H1 (cell line): Measurements from ENCODE around the gene ADGRB3. TPM values are rescaled to one million over a fixed set of nuclear protein-coding genes. Genes with fewer than 3 reads are reported as not detected.

Experiments
- CTCF ChIA-PET: fragments of 300-600 bp; sonication (Branson Sonifier 250); formaldehyde crosslinking; loops from one replicate; lab custom pipeline; 2021; ENCODE audit not compliant: partially characterized antibody; lab: Charles Lee
- POLR2A ChIA-PET: fragments of 300-600 bp; sonication (Branson Sonifier 250); formaldehyde crosslinking; loops from one replicate; lab custom pipeline; 2021; ENCODE audit warnings: inconsistent platforms; ENCODE audit not compliant: partially characterized antibody; lab: Charles Lee
- DNase-seq, 2 experiments: peaks; one replicate each; pipeline versions ENCODE4 v3.0.0 to v3.0.0-alpha.2; 2010 to 2022; ENCODE audit warnings: low spot score in 2 of 2, low read depth in 1 of 2, mixed read lengths in 1 of 2
- FAIRE-seq: peaks from 2 replicates; lab custom pipeline; 2011; peaks lifted over from hg19 to GRCh38; lab: Jason Lieb, UNC
- H2AFZ ChIP-seq: 2 replicates; pipeline ENCODE4 v1.8.1; 2012; ENCODE audit warnings: low read length, inconsistent platforms
- H2AK5ac ChIP-seq: 2 replicates; pipeline ENCODE4 v1.6.1; 2013; ENCODE audit warnings: low read depth, low read length
- H2BK120ac ChIP-seq: replicated peaks from 2 replicates; pipeline ENCODE3; 2013; ENCODE audit warnings: low read depth, low read length, inconsistent platforms
- H2BK12ac ChIP-seq: 2 replicates; pipeline ENCODE4 v1.6.1; 2013; ENCODE audit warnings: low read depth, low read length
- H2BK15ac ChIP-seq: 2 replicates; pipeline ENCODE4 v1.6.1; 2013; ENCODE audit warnings: low read length
- H2BK20ac ChIP-seq: 2 replicates; pipeline ENCODE4 v1.6.1; 2013; ENCODE audit warnings: low read length
- H2BK5ac ChIP-seq: 2 replicates; pipeline ENCODE4 v1.6.1; 2013; ENCODE audit warnings: low read depth, low read length
- H3K14ac ChIP-seq: 2 replicates; pipeline ENCODE4 v1.6.1; 2013; ENCODE audit warnings: inconsistent platforms; ENCODE audit not compliant: insufficient read length
- H3K18ac ChIP-seq: 2 replicates; pipeline ENCODE4 v1.6.1; 2013; ENCODE audit warnings: low read length; ENCODE audit errors: extremely low read depth
- H3K23ac ChIP-seq: 2 replicates; pipeline ENCODE4 v1.6.1; 2013; ENCODE audit warnings: inconsistent platforms; ENCODE audit not compliant: insufficient read length
- H3K23me2 ChIP-seq: 2 replicates; pipeline ENCODE4 v1.6.1; 2013; ENCODE audit warnings: low read depth, low read length
- H3K27ac ChIP-seq: 2 replicates; pipeline ENCODE4 v1.6.1; 2011; ENCODE audit warnings: low read depth, low read length, inconsistent platforms
- H3K27me3 ChIP-seq, 4 experiments: replicated peaks in 1 of 4; 1 replicate in 1 of 4; 2 replicates in 3 of 4; pipeline versions ENCODE4 v1.6.1 to v1.8.1; 2011 to 2013; ENCODE audit warnings: low read length in 3 of 4, mild to moderate bottlenecking in 3 of 4, inconsistent platforms in 2 of 4, mixed read lengths in 2 of 4, moderate library complexity in 1 of 4; ENCODE audit not compliant: control insufficient read depth in 3 of 4, insufficient read depth in 3 of 4; ENCODE audit errors: extremely low read depth in 1 of 4
- H3K36me3 ChIP-seq, 4 experiments: 2 replicates each; pipeline versions ENCODE4 v1.6.1 to v1.8.1; 2011 to 2013; ENCODE audit warnings: mild to moderate bottlenecking in 4 of 4, low read length in 3 of 4, moderate library complexity in 2 of 4, control low read depth in 1 of 4, inconsistent platforms in 1 of 4; ENCODE audit not compliant: insufficient read depth in 4 of 4, control insufficient read depth in 2 of 4
- H3K4ac ChIP-seq: replicated peaks from 2 replicates; pipeline ENCODE3; 2013; ENCODE audit warnings: low read length, low read depth, mixed read lengths, inconsistent platforms; ENCODE audit not compliant: insufficient read length
- H3K4me1 ChIP-seq, 4 experiments: replicated peaks in 1 of 4; 1 replicate in 1 of 4; 2 replicates in 3 of 4; pipeline versions ENCODE4 v1.6.1 to v1.8.1; 2011 to 2013; ENCODE audit warnings: low read length in 3 of 4, inconsistent platforms in 2 of 4, mixed read lengths in 1 of 4; ENCODE audit not compliant: insufficient read depth in 4 of 4, control insufficient read depth in 3 of 4
- H3K4me2 ChIP-seq, 2 experiments: 2 replicates each; pipeline versions ENCODE4 v1.6.1 to v1.8.1; 2011 to 2013; ENCODE audit warnings: low read depth in 2 of 2, low read length in 2 of 2, control low read depth in 1 of 2, inconsistent platforms in 1 of 2, mild to moderate bottlenecking in 1 of 2; ENCODE audit not compliant: insufficient read depth in 1 of 2
- H3K4me3 ChIP-seq, 4 experiments: fragments of 200-600, 300-600 bp in 1 of 4; sonication (generic), shearing (Covaris generic), sonication (Bioruptor Twin) in 1 of 4; 2 replicates each; pipeline versions ENCODE4 v1.5.1 to v1.8.1; 2011 to 2016; ENCODE audit warnings: low read length in 4 of 4, low read depth in 3 of 4, control low read depth in 2 of 4, inconsistent platforms in 2 of 4, mild to moderate bottlenecking in 2 of 4, mixed read lengths in 1 of 4, moderate library complexity in 1 of 4; ENCODE audit not compliant: insufficient read depth in 2 of 4; ENCODE audit errors: extremely low read depth in 1 of 4
- H3K56ac ChIP-seq: replicated peaks from 2 replicates; pipeline ENCODE3; 2013; ENCODE audit warnings: low read depth, mild to moderate bottlenecking, mixed read lengths, low read length, inconsistent platforms; ENCODE audit not compliant: insufficient read length
- H3K79me1 ChIP-seq: 2 replicates; pipeline ENCODE4 v1.6.1; 2013; ENCODE audit warnings: low read depth, low read length, control low read depth
- H3K79me2 ChIP-seq, 2 experiments: 2 replicates each; pipeline versions ENCODE4 v1.6.1 to v1.8.1; 2012 to 2013; ENCODE audit warnings: low read length in 2 of 2, mild to moderate bottlenecking in 2 of 2, inconsistent platforms in 1 of 2; ENCODE audit not compliant: insufficient read depth in 2 of 2, control insufficient read depth in 1 of 2
- H3K9ac ChIP-seq, 4 experiments: replicated peaks in 1 of 4; 1 replicate in 1 of 4; 2 replicates in 3 of 4; pipeline versions ENCODE4 v1.6.1 to v1.8.1; 2011 to 2013; ENCODE audit warnings: low read depth in 3 of 4, low read length in 3 of 4, control low read depth in 2 of 4, mild to moderate bottlenecking in 2 of 4, moderate library complexity in 2 of 4, inconsistent platforms in 1 of 4; ENCODE audit errors: extremely low read depth in 1 of 4
- H3K9me3 ChIP-seq, 2 experiments: 2 replicates each; pipeline versions ENCODE4 v1.6.1 to v1.8.1; 2012 to 2013; ENCODE audit warnings: mild to moderate bottlenecking in 2 of 2, moderate library complexity in 2 of 2, control low read depth in 1 of 2, inconsistent platforms in 1 of 2, low read depth in 1 of 2, low read length in 1 of 2, mixed read lengths in 1 of 2; ENCODE audit not compliant: insufficient read depth in 2 of 2
- H4K20me1 ChIP-seq, 2 experiments: replicated peaks in 1 of 2; 2 replicates each; pipeline versions ENCODE3 to v1.8.1; 2011 to 2013; ENCODE audit warnings: inconsistent platforms in 2 of 2, low read length in 2 of 2, mild to moderate bottlenecking in 1 of 2; ENCODE audit not compliant: insufficient read depth in 2 of 2, control insufficient read depth in 1 of 2
- H4K5ac ChIP-seq: 2 replicates; pipeline ENCODE4 v1.6.1; 2013; ENCODE audit warnings: low read length, low read depth, mixed read lengths, inconsistent platforms; ENCODE audit not compliant: insufficient read length
- H4K8ac ChIP-seq: 2 replicates; pipeline ENCODE4 v1.8.0; 2013; ENCODE audit warnings: mild to moderate bottlenecking, moderate library complexity, low read length, inconsistent platforms; ENCODE audit not compliant: insufficient read depth; ENCODE audit errors: extremely low read depth
- H4K91ac ChIP-seq: replicated peaks from 2 replicates; pipeline ENCODE3; 2013; ENCODE audit warnings: low read length, mixed read lengths, inconsistent platforms; ENCODE audit not compliant: insufficient read length
- ASH2L ChIP-seq: fragments of 200-600, 300-600 bp; sonication (generic); IDR thresholded peaks from one replicate; pipeline ENCODE4 v1.7.1; 2017; ENCODE audit warnings: low read length
- BCL11A ChIP-seq, 2 experiments: IDR thresholded peaks; one replicate each; pipeline ENCODE4 v1.6.1; 2011; ENCODE audit warnings: low read depth in 2 of 2, low read length in 2 of 2, mild to moderate bottlenecking in 2 of 2
- CBX8 ChIP-seq: fragments of 300-800, 300-1000 bp; sonication (generic); IDR thresholded peaks from 2 replicates; pipeline ENCODE4 v1.7.1; 2016; ENCODE audit warnings: low read depth, low read length, borderline replicate concordance
- CTCF ChIP-seq, 3 experiments: IDR thresholded peaks; 1 replicate in 2 of 3; 2 replicates in 1 of 3; pipeline versions ENCODE4 v1.5.1 to v1.6.1; 2011; ENCODE audit warnings: low read length in 3 of 3, mild to moderate bottlenecking in 3 of 3, inconsistent platforms in 2 of 3, low read depth in 1 of 3, moderate library complexity in 1 of 3; ENCODE audit not compliant: insufficient read depth in 1 of 3; ENCODE audit errors: control extremely low read depth in 1 of 3
- JUND ChIP-seq: IDR thresholded peaks from 2 replicates; pipeline ENCODE4 v1.6.1; 2011; ENCODE audit warnings: mild to moderate bottlenecking, improper control_type of control experiment, low read length
- POLR2A ChIP-seq, 2 experiments: IDR thresholded peaks; 1 replicate in 1 of 2; 2 replicates in 1 of 2; pipeline ENCODE4 v1.6.1; 2011; ENCODE audit warnings: low read depth in 2 of 2, low read length in 2 of 2, mild to moderate bottlenecking in 2 of 2; ENCODE audit errors: control extremely low read depth in 1 of 2
- RBBP5 ChIP-seq: IDR thresholded peaks from 2 replicates; pipeline ENCODE4 v1.7.1; 2012; ENCODE audit warnings: low read depth, mild to moderate bottlenecking, inconsistent platforms, low read length, moderate library complexity, borderline replicate concordance
- RFX5 ChIP-seq: IDR thresholded peaks from 2 replicates; pipeline ENCODE4 v1.6.1; 2011; ENCODE audit warnings: low read depth, low read length, improper control_type of control experiment, borderline replicate concordance
- SAP30 ChIP-seq: fragments of 300-600 bp; sonication (generic); IDR thresholded peaks from 2 replicates; pipeline ENCODE4 v1.7.1; 2012; ENCODE audit warnings: low read length, moderate library complexity, mild to moderate bottlenecking, inconsistent platforms; ENCODE audit not compliant: insufficient read depth, insufficient replicate concordance
- SIX5 ChIP-seq: IDR thresholded peaks from 2 replicates; pipeline ENCODE4 v1.6.1; 2011; ENCODE audit warnings: mild to moderate bottlenecking, low read depth, low read length
- SP1 ChIP-seq: IDR thresholded peaks from 2 replicates; pipeline ENCODE4 v1.6.1; 2011; ENCODE audit warnings: low read depth, low read length
- WGBS, 2 experiments: shearing (Covaris generic) in 1 of 2; methylation state at CpG; one replicate each; pipeline versions ENCODE4 v1.1.6 to v1.1.7; 2013 to 2015; ENCODE audit warnings: low lambda C conversion rate in 2 of 2, mixed read lengths in 2 of 2, inconsistent platforms in 1 of 2, low coverage in 1 of 2, missing lambda C conversion rate in 1 of 2; ENCODE audit not compliant: insufficient replicate concordance in 2 of 2, insufficient coverage in 1 of 2, insufficient read length in 1 of 2; ENCODE audit errors: extremely low coverage in 1 of 2, missing lambda C conversion rate in 1 of 2; 5-methylcytosine and 5-hydroxymethylcytosine counted together
- polyA plus RNA-seq, 7 experiments: library from polyadenylated mRNA; depleted of rRNA in 3 of 7; stranded (reverse) in 5 of 7; unstranded in 2 of 7; fragments of >200 nt in 5 of 7; fragments of 200-250 nt in 2 of 7; gene quantifications; 1 replicate in 5 of 7; 2 replicates in 1 of 7; 4 replicates in 1 of 7; pipeline versions ENCODE4 v1.2.1 to v1.2.3, GENCODE V29; 2011 to 2013; ENCODE audit warnings: missing spikeins in 2 of 7, mixed read lengths in 2 of 7
- total RNA-seq: library from RNA; stranded (reverse); fragmentation: NEBNext Ultra II Directional; extraction: Animal tissue kit (Norgen Biotek cat#: 25700); gene quantifications from 2 replicates; pipeline ENCODE4 v1.2.1, GENCODE V29; 2021
- TF ChIP-seq, protein P1 (sequence below): IDR thresholded peaks from 2 replicates; pipeline ENCODE4 v1.6.1; 2011; ENCODE audit warnings: low read depth, mild to moderate bottlenecking, low read length; ENCODE audit not compliant: insufficient read depth

The ADGRB3 gene
- total and polyA plus RNA-seq, 2 of the 8 experiments (the other 6 are each of a cell fraction or from before 2014, with no cell fraction given) = 0.35 to 1.2 TPM

GRCh38 chr6:69263297-69263696 lies 628.2 kb downstream of the ADGRB3 start:
- Histone ChIP-seq H2AK5ac (no peak overlapping the region), H3K23me2 (no peaks in the 10 kb centered on the region), H3K4me3 (no peak overlapping the region)
- CTCF ChIA-PET = no interaction called here
- TF ChIP-seq CBX8 (no peak), POLR2A (IDR thresholded peaks at IDR 0.05; ENCODE audit: control extremely low read depth in 1 of 2, low read depth in 2 of 2, low read length in 2 of 2) (no peak), JUND (no peak), SAP30 (no peak), BCL11A (IDR thresholded peaks at IDR 0.05; ENCODE audit: low read depth in 2 of 2, low read length in 2 of 2) (no peak), CTCF (IDR thresholded peaks at IDR 0.05; ENCODE audit: control extremely low read depth in 1 of 3, insufficient read depth in 1 of 3, low read depth in 1 of 3, low read length in 3 of 3) (no peak), RFX5 (no peak), RBBP5 (no peak), SIX5 (no peak), ASH2L (no peak), SP1 (no peak)
- TF ChIP-seq, protein P1, sequence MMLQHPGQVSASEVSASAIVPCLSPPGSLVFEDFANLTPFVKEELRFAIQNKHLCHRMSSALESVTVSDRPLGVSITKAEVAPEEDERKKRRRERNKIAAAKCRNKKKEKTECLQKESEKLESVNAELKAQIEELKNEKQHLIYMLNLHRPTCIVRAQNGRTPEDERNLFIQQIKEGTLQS = no peak
- TF ChIP-seq, all 59 proteins: peak for 0
- Histone ChIP-seq H3K18ac (no peak overlapping the region), H3K23ac (no peak overlapping the region), H3K56ac (no peak overlapping the region), H4K5ac (no peak overlapping the region), H3K4me1 (no peaks in the 10 kb centered on the region), H3K9me3 (no peaks in the 10 kb centered on the region; a peak in 1 of 4 replicates), H2BK120ac (no peak overlapping the region), H3K9ac (no peak overlapping the region), H3K4ac (no peak overlapping the region), H4K20me1 (no peaks in the 10 kb centered on the region), H3K27me3 (no peaks in the 10 kb centered on the region), H2AFZ (no peak overlapping the region), H4K8ac (no peak overlapping the region), H2BK12ac (no peak overlapping the region), H2BK15ac (no peak overlapping the region), H3K79me1 (no peaks in the 10 kb centered on the region), H3K14ac (no peak overlapping the region), H2BK20ac (no peak overlapping the region), H4K91ac (no peak overlapping the region), H2BK5ac (no peak overlapping the region), H3K27ac (no peak overlapping the region), H3K4me2 (no peak overlapping the region), H3K79me2 (no peaks in the 10 kb centered on the region), H3K36me3 (no peaks in the 10 kb centered on the region)
- POLR2A ChIA-PET = no interaction called here
- DNase-seq (no peak), FAIRE-seq (no peak)
- WGBS, 2 experiments = 88% methylated on average over 2 of the region's 2 CpGs; no CpG with 5 or more reads in 1 of the 2 experiments
